GM12874 (cell line): ENCODE results near the gene HGFAC.

Experiments used
- CTCF ChIP-seq: IDR thresholded peaks from 2 replicates; pipeline ENCODE4 v1.5.1; 2011; ENCODE audit warnings: low read depth, mild to moderate bottlenecking, control low read depth, low read length, moderate library complexity; ENCODE audit not compliant: insufficient read depth

The HGFAC gene

GRCh38 chr4:3417448-3417847 lies 24.3 kb upstream of the HGFAC start:
- TF ChIP-seq CTCF = no peak

GRCh38 chr4:3418029-3418762 lies 23.6 kb upstream of the HGFAC start:
- 0 out of 2 replicates have a peak, but pooled peaks have one; percentile 30 for TF ChIP-seq CTCF

GRCh38 chr4:3419836-3420605 lies 21.7 kb upstream of the HGFAC start:
- no peak for TF ChIP-seq CTCF

- TF ChIP-seq CTCF = no peak
Measured at GRCh38 chr4:3420606-3420955, 21.2 kb upstream of the HGFAC start.

- TF ChIP-seq CTCF = no peak
Measured at GRCh38 chr4:3420956-3421355, 20.8 kb upstream of the HGFAC start.

- no peak for TF ChIP-seq CTCF
Measured at GRCh38 chr4:3421470-3421869, 20.3 kb upstream of the HGFAC start.

GRCh38 chr4:3422241-3422801 lies 19.4 kb upstream of the HGFAC start:
- TF ChIP-seq CTCF = no peak
